Measurements from ENCODE around the gene HUS1.
A peak's percentile ranks its signal among the peaks of the same experiment; 100 is the strongest.

Gene HUS1

GRCh38 chr7:47979145-47979831, at the start of gene HUS1 (continued):
- TF ChIP-seq BCL11B (tag by site-specific recombination; IDR thresholded peaks at IDR 0.05; ENCODE audit: low read depth) (peak; percentile 97), ZNF132 (tag by site-specific recombination; IDR thresholded peaks at IDR 0.05; ENCODE audit: borderline replicate concordance) (no peak), ZNF623 (tag by site-specific recombination; IDR thresholded peaks at IDR 0.05) (no peak), ZNF394 (tag by site-specific recombination; IDR thresholded peaks at IDR 0.05; ENCODE audit: borderline replicate concordance) (peak; percentile 77; the same call in 1 of the 2 replicates), ZNF561 (tag by site-specific recombination; IDR thresholded peaks at IDR 0.05; ENCODE audit: borderline replicate concordance) (peak; percentile 85), RBAK (tag by site-specific recombination; IDR thresholded peaks at IDR 0.05) (no peak), ZNF302 (tag by site-specific recombination; IDR thresholded peaks at IDR 0.05; ENCODE audit: low read depth) (no peak), ZNF670 (tag by site-specific recombination; IDR thresholded peaks at IDR 0.05; ENCODE audit: low read depth) (no peak), ZNF214 (tag by site-specific recombination; IDR thresholded peaks at IDR 0.05; ENCODE audit: borderline replicate concordance) (no peak), ZNF121 (tag by site-specific recombination; IDR thresholded peaks at IDR 0.05) (no peak), EGR2 (tag by site-specific recombination; IDR thresholded peaks at IDR 0.05; ENCODE audit: low read depth) (peak; percentile 39; the same call in 1 of the 2 replicates), ZSCAN4 (tag by site-specific recombination; IDR thresholded peaks at IDR 0.05) (no peak; the same call in 1 of the 2 replicates), ZNF133 (tag by site-specific recombination; IDR thresholded peaks at IDR 0.05) (no peak), ZNF362 (tag by site-specific recombination; IDR thresholded peaks at IDR 0.05) (no peak), ZNF18 (tag by site-specific recombination; IDR thresholded peaks at IDR 0.05) (no peak; the same call in 1 of the 2 replicates), ZNF16 (tag by site-specific recombination; IDR thresholded peaks at IDR 0.05; ENCODE audit: low read depth) (no peak), ZNF600 (tag by site-specific recombination; IDR thresholded peaks at IDR 0.05) (0 out of 2 replicates have a peak, but pooled peaks have one; percentile 31), ZNF776 (tag by site-specific recombination; IDR thresholded peaks at IDR 0.05; ENCODE audit: borderline replicate concordance) (no peak), ZNF596 (tag by site-specific recombination; IDR thresholded peaks at IDR 0.05) (no peak), ZNF610 (tag by site-specific recombination; IDR thresholded peaks at IDR 0.05; ENCODE audit: borderline replicate concordance) (peak; percentile 54; the same call in 1 of the 2 replicates), ZSCAN5A (tag by site-specific recombination; IDR thresholded peaks at IDR 0.05) (0 out of 2 replicates have a peak, but pooled peaks have one; percentile 57), TSHZ1 (tag by site-specific recombination; IDR thresholded peaks at IDR 0.05; ENCODE audit: borderline replicate concordance) (no peak; the same call in 1 of the 2 replicates), ZNF530 (tag by site-specific recombination; IDR thresholded peaks at IDR 0.05; ENCODE audit: low read depth) (no peak), ATF2 (tag by site-specific recombination; IDR thresholded peaks at IDR 0.05; ENCODE audit: low read depth) (no peak), ZNF549 (tag by site-specific recombination; IDR thresholded peaks at IDR 0.05) (no peak), ZNF239 (tag by site-specific recombination; IDR thresholded peaks at IDR 0.05) (no peak), ZBTB6 (tag by site-specific recombination; IDR thresholded peaks at IDR 0.05) (no peak)
